GM18526 (cell line): ENCODE data around the gene MRPS18A.

Experiments used
- POLR2A ChIP-seq: IDR thresholded peaks from 3 replicates; pipeline ENCODE4 v1.6.1; 2011; ENCODE audit not compliant: insufficient read length; ENCODE audit errors: extremely low read depth

The MRPS18A gene

GRCh38 chr6:43723737-43724295, 36.2 kb upstream of the MRPS18A start:
- TF ChIP-seq POLR2A = no peak

GRCh38 chr6:43722920-43723545, 35.4 kb upstream of the MRPS18A start:
- no peak for TF ChIP-seq POLR2A

GRCh38 chr6:43720999-43721398, 33.4 kb upstream of the MRPS18A start:
- TF ChIP-seq POLR2A = no peak

- no peak for TF ChIP-seq POLR2A
These were observed 31.9 kb upstream of the MRPS18A start for GRCh38 chr6:43719511-43719910.

- TF ChIP-seq POLR2A = no peak
These were observed 31.0 kb upstream of the MRPS18A start for GRCh38 chr6:43718387-43719105.

- no peak for TF ChIP-seq POLR2A
These were observed 30.2 kb upstream of the MRPS18A start for GRCh38 chr6:43717822-43718221.

GRCh38 chr6:43717389-43717788, 29.8 kb upstream of the MRPS18A start:
- TF ChIP-seq POLR2A = no peak

- no peak for TF ChIP-seq POLR2A
These were observed 28.5 kb upstream of the MRPS18A start for GRCh38 chr6:43716099-43716498.

GRCh38 chr6:43715056-43715788, 27.6 kb upstream of the MRPS18A start:
- TF ChIP-seq POLR2A = no peak

GRCh38 chr6:43714311-43715055, 26.9 kb upstream of the MRPS18A start:
- no peak for TF ChIP-seq POLR2A

- no peak for TF ChIP-seq POLR2A
These were observed 26.2 kb upstream of the MRPS18A start for GRCh38 chr6:43713643-43714310.

GRCh38 chr6:43712579-43712978, 25.0 kb upstream of the MRPS18A start:
- TF ChIP-seq POLR2A = no peak

- no peak for TF ChIP-seq POLR2A
These were observed 23.0 kb upstream of the MRPS18A start for GRCh38 chr6:43710576-43710975.

- no peak for TF ChIP-seq POLR2A
These were observed 22.2 kb upstream of the MRPS18A start for GRCh38 chr6:43709654-43710303.
